GM12878 (cell line): Measurements from ENCODE around the gene CNST. TPM values are rescaled to one million over a fixed set of nuclear protein-coding genes. Genes with fewer than 3 reads are reported as not detected.

Experiments
- ATAC-seq: fragments of 200-7000 bp; cut with Tn5 transposase; 3 replicates; pipeline ENCODE4 v1.9.1; 2020; ENCODE audit warnings: mild to moderate bottlenecking, moderate library complexity
- BruUV-seq: library from RNA; stranded (reverse); fragments of 400-500 nt; replicated peaks from 2 replicates; lab custom pipeline; 2021; lab: Mats Ljungman, UMichigan
- CTCF ChIA-PET: fragments of 300-600 bp; sonication (Branson Sonifier 250); formaldehyde crosslinking; extraction: SDS; loops from one replicate; lab custom pipeline; 2021; ENCODE audit warnings: inconsistent platforms; lab: Yijun Ruan, JAX
- POLR2A ChIA-PET: fragments of 350-600 bp; formaldehyde crosslinking; extraction: SDS; loops from one replicate; lab custom pipeline; 2021; ENCODE audit warnings: inconsistent platforms; lab: Charles Lee
- RAD21 ChIA-PET: fragments of 300-600 bp; sonication (Branson Sonifier 250); formaldehyde crosslinking; loops from one replicate; lab custom pipeline; 2023; ENCODE audit warnings: antibody characterized with exemption; ENCODE audit not compliant: unreplicated experiment; lab: Charles Lee
- SMC1A ChIA-PET: fragments of 300-600 bp; sonication (Branson Sonifier 250); formaldehyde crosslinking; loops from one replicate; lab custom pipeline; 2023; ENCODE audit not compliant: unreplicated experiment, uncharacterized antibody; lab: Charles Lee
- DNase-seq: peaks from one replicate; pipeline ENCODE4 v3.0.0-alpha.2; 2011; ENCODE audit warnings: low read depth, low spot score
- FAIRE-seq: peaks from 3 replicates; lab custom pipeline; 2011; peaks lifted over from hg19 to GRCh38; lab: Jason Lieb, UNC
- H2AFZ ChIP-seq: 2 replicates; pipeline ENCODE4 v1.6.0; 2011; ENCODE audit warnings: low read depth, low read length, control low read depth; ENCODE audit not compliant: control insufficient read depth
- H3K27ac ChIP-seq: 2 replicates; pipeline ENCODE4 v1.5.1; 2011; ENCODE audit warnings: control low read depth; ENCODE audit not compliant: control insufficient read depth, insufficient read depth
- H3K27me3 ChIP-seq, 2 experiments: replicated peaks in 1 of 2; 2 replicates each; pipeline versions ENCODE4 v1.6.0 to v1.6.1; 2011; ENCODE audit warnings: low read length in 1 of 2; ENCODE audit not compliant: control insufficient read depth in 2 of 2, insufficient read depth in 2 of 2
- H3K36me3 ChIP-seq, 2 experiments: 2 replicates each; pipeline ENCODE4 v1.5.1; 2011; ENCODE audit warnings: low read length in 1 of 2; ENCODE audit not compliant: control insufficient read depth in 2 of 2, insufficient read depth in 2 of 2
- H3K4me1 ChIP-seq: 2 replicates; pipeline ENCODE4 v1.6.1; 2011; ENCODE audit warnings: mild to moderate bottlenecking, low read length, moderate library complexity, mixed read lengths; ENCODE audit not compliant: control insufficient read depth, insufficient read depth
- H3K4me2 ChIP-seq: 2 replicates; pipeline ENCODE4 v1.6.0; 2011; ENCODE audit warnings: control low read depth; ENCODE audit not compliant: control insufficient read depth, insufficient read depth
- H3K4me3 ChIP-seq: fragments of 200-600 bp; sonication (generic); 2 replicates; pipeline ENCODE4 v1.5.1; 2016
- H3K79me2 ChIP-seq: 2 replicates; pipeline ENCODE4 v1.6.0; 2011; ENCODE audit warnings: low read length; ENCODE audit not compliant: control insufficient read depth, insufficient read depth
- H3K9ac ChIP-seq: 2 replicates; pipeline ENCODE4 v1.8.0; 2011; ENCODE audit warnings: low read length, control low read depth, mixed read lengths; ENCODE audit not compliant: control insufficient read depth, insufficient read depth
- H3K9me3 ChIP-seq: replicated peaks from 3 replicates; pipeline ENCODE4 v1.5.1; 2011; ENCODE audit warnings: mild to moderate bottlenecking, low read length; ENCODE audit not compliant: control insufficient read depth, insufficient read depth
- H4K20me1 ChIP-seq: 2 replicates; pipeline ENCODE4 v1.6.0; 2011; ENCODE audit not compliant: control insufficient read depth, insufficient read depth
- BCL3 ChIP-seq: IDR thresholded peaks from 2 replicates; pipeline ENCODE4 v1.6.1; 2011; ENCODE audit warnings: borderline replicate concordance, low read depth, mild to moderate bottlenecking, moderate library complexity, low read length; ENCODE audit not compliant: insufficient read depth, poor library complexity, severe bottlenecking
- CBX3 ChIP-seq: fragments of 200-600 bp; sonication (generic); IDR thresholded peaks from 2 replicates; pipeline ENCODE4 v1.6.1; 2016; ENCODE audit warnings: low read depth, borderline replicate concordance
- GATAD2B ChIP-seq: fragments of 450-650 bp; conservative IDR thresholded peaks from 2 replicates; pipeline ENCODE4 v1.6.1; 2017; ENCODE audit warnings: low read depth, mild to moderate bottlenecking, moderate library complexity
- NR2C1 ChIP-seq: fragments of 450-650 bp; IDR thresholded peaks from 2 replicates; pipeline ENCODE4 v1.6.1; 2017; ENCODE audit warnings: antibody characterized with exemption, mild to moderate bottlenecking, moderate library complexity
- RCOR1 ChIP-seq: conservative IDR thresholded peaks from 2 replicates; pipeline ENCODE4 v1.6.1; 2012; ENCODE audit warnings: low read depth, low read length, improper control_type of control experiment
- SMAD5 ChIP-seq: IDR thresholded peaks from 2 replicates; pipeline ENCODE4 v1.6.1; 2016; ENCODE audit warnings: antibody characterized with exemption, low read depth
- STAT3 ChIP-seq: IDR thresholded peaks from 2 replicates; pipeline ENCODE4 v1.6.1; 2011; ENCODE audit warnings: low read depth, low read length, improper control_type of control experiment
- TARDBP ChIP-seq: IDR thresholded peaks from 2 replicates; pipeline ENCODE4 v1.6.1; 2016; ENCODE audit warnings: borderline replicate concordance
- ZBED1 ChIP-seq: IDR thresholded peaks from 2 replicates; pipeline ENCODE4 v1.6.1; 2016; ENCODE audit warnings: borderline replicate concordance
- WGBS: methylation state at CpG from one replicate; pipeline ENCODE4 v1.1.6; 2016; ENCODE audit warnings: low lambda C conversion rate; ENCODE audit not compliant: insufficient replicate concordance, insufficient coverage; ENCODE audit errors: missing lambda C conversion rate; 5-methylcytosine and 5-hydroxymethylcytosine counted together
- in situ Hi-C: fragments of 300-500 bp; cut with MboI; formaldehyde crosslinking; loops from 9 replicates; pipeline ENCODE4 v1.14.3; 2018; ENCODE audit warnings: mixed read lengths
- intact Hi-C: fragments of 100-400 bp; cut with micrococcal nuclease; formaldehyde crosslinking; loops from one replicate; pipeline ENCODE4 v1.14.2; 2022; ENCODE audit not compliant: unreplicated experiment
- polyA plus RNA-seq, 11 experiments: library from polyadenylated mRNA; depleted of rRNA in 4 of 11; unstranded in 6 of 11; stranded (reverse) in 5 of 11; fragments of >200 nt; fragmentation: Nextera tagmentation in 4 of 11; fragmentation: Illumina TruSeq in 1 of 11; extraction: Ambion mirVana in 4 of 11; extraction: Trizol in 1 of 11; gene quantifications; 1 replicate in 1 of 11; 2 replicates in 10 of 11; pipeline versions ENCODE4 v1.2.1 to v1.2.3, GENCODE V29; 2011 to 2016; ENCODE audit warnings: inconsistent platforms in 2 of 11, missing spikeins in 2 of 11, low read depth in 1 of 11
- total RNA-seq, 4 experiments: library from RNA; depleted of rRNA in 3 of 4; stranded (reverse); fragments of >200 nt in 3 of 4; fragmentation: Illumina TruSeq in 1 of 4; extraction: Trizol in 1 of 4; gene quantifications; 2 replicates each; pipeline versions ENCODE4 v1.2.1 to v1.2.3, GENCODE V29; 2013 to 2021

CNST gene
- total and polyA plus RNA-seq, 10 of the 15 experiments (the other 5 are each of a cell fraction or from before 2014, with no cell fraction given) = 4.8 to 16.2 (median 12.3) TPM

- Histone ChIP-seq H3K27ac (no peak overlapping the region), H3K79me2 (no peaks in the 10 kb centered on the region), H3K9ac (no peak overlapping the region), H2AFZ (no peak overlapping the region), H3K27me3 (no peaks in the 10 kb centered on the region), H3K4me2 (no peak overlapping the region), H3K4me3 (no peak overlapping the region), H4K20me1 (no peaks in the 10 kb centered on the region), H3K36me3 (no peaks in the 10 kb centered on the region), H3K4me1 (no peaks in the 10 kb centered on the region), H3K9me3 (peaks cover 20% of the 10 kb centered on the region; the same call in 2 of the 3 replicates)
- SMC1A ChIA-PET = no interaction called here
- RAD21 ChIA-PET = no interaction called here
- DNase-seq (no peak), ATAC-seq (no peak), FAIRE-seq (no peak)
- intact Hi-C loops (no loop called here), in situ Hi-C loops (no loop called here)
- TF ChIP-seq CBX3 = no peak
- TF ChIP-seq ZBED1 = no peak
- TF ChIP-seq TARDBP = no peak
- no peak for TF ChIP-seq BCL3
- no peak for TF ChIP-seq SMAD5
- no peak for TF ChIP-seq RCOR1
- no peak for TF ChIP-seq STAT3
- no peak for TF ChIP-seq GATAD2B
- no peak for TF ChIP-seq NR2C1
- BruUV-seq = no TSS peak
- 86% methylated on average over 1 of the region's 1 CpG for WGBS
- CTCF ChIA-PET = no interaction called here
- POLR2A ChIA-PET = no interaction called here
Observed at GRCh38 chr1:246519514-246519913, 46.7 kb upstream of the CNST start.
